ENCODE results near the gene MBD5. TPM values are rescaled to one million over a fixed set of nuclear protein-coding genes. Genes with fewer than 3 reads are reported as not detected.

MBD5 gene
- polyA plus RNA-seq, 2 of the 4 experiments (the other 2 are of a cell fraction), result 5.4 to 24.1 TPM

- DNase-seq (ENCODE audit: low read depth in 1 of 2, low spot score in 1 of 2) (no peak), FAIRE-seq (no peak), ATAC-seq (no peak)
- no peak for TF ChIP-seq CBX8 (IDR thresholded peaks at IDR 0.05)
- no peak for TF ChIP-seq NR3C1 (IDR thresholded peaks at IDR 0.05)
- no peak for TF ChIP-seq E2F6 (IDR thresholded peaks at IDR 0.05; ENCODE audit: borderline replicate concordance, low read depth)
- no peak for TF ChIP-seq PBX3 (IDR thresholded peaks at IDR 0.05)
- TF ChIP-seq MAZ (IDR thresholded peaks at IDR 0.05; ENCODE audit: borderline replicate concordance, low read depth, low read length), result no peak
- TF ChIP-seq HOXB13 (CRISPR knock-in tag; IDR thresholded peaks at IDR 0.05; ENCODE audit: low read depth), result no peak
- TF ChIP-seq HEYL (CRISPR knock-in tag; IDR thresholded peaks at IDR 0.05), result no peak
- TF ChIP-seq CHD4 (IDR thresholded peaks at IDR 0.05; ENCODE audit: borderline replicate concordance), result no peak
- TF ChIP-seq JUNB (IDR thresholded peaks at IDR 0.05), result no peak
- no peak for TF ChIP-seq RCOR1 (IDR thresholded peaks at IDR 0.05; ENCODE audit: low read depth, low read length)
- TF ChIP-seq GATA3 (IDR thresholded peaks at IDR 0.05; ENCODE audit: borderline replicate concordance), result no peak
- no peak for TF ChIP-seq NFE2L2 (conservative IDR thresholded peaks at IDR 0.05; ENCODE audit: low read length)
- TF ChIP-seq HMGXB4 (CRISPR knock-in tag; IDR thresholded peaks at IDR 0.05; ENCODE audit: borderline replicate concordance), result no peak
- Histone ChIP-seq H3K9me3 (peaks cover 8% of the 10 kb centered on the region; the same call in 1 of the 3 replicates), H3K4me1 (no peaks in the 10 kb centered on the region), H3K27ac (no peak overlapping the region), H3K4me3 (no peak overlapping the region), H3K4me2 (no peak overlapping the region)
- ChIA-PET CTCF (no interaction called here), POLR2A (no interaction called here)
- 88% methylated on average over 4 of the region's 4 CpGs for WGBS (ENCODE audit: missing lambda C conversion rate)
Measured at GRCh38 chr2:147998203-147998602, 22.7 kb upstream of the MBD5 start.

GRCh38 chr2:147999126-147999525, 21.8 kb upstream of the MBD5 start:
- Histone ChIP-seq H3K4me1 (no peaks in the 10 kb centered on the region), H3K4me2 (no peak overlapping the region), H3K4me3 (no peak overlapping the region), H3K27ac (no peak overlapping the region), H3K9me3 (peaks cover 8% of the 10 kb centered on the region; the same call in 1 of the 3 replicates)
- POLR2A ChIA-PET, result no interaction called here
- ATAC-seq, result no peak
- DNase-seq (ENCODE audit: low read depth in 1 of 2, low spot score in 1 of 2), result no peak
- FAIRE-seq, result no peak
- 71% methylated on average over 2 of the region's 2 CpGs for WGBS (ENCODE audit: missing lambda C conversion rate)
- CTCF ChIA-PET, result no interaction called here
- TF ChIP-seq BCL3 (IDR thresholded peaks at IDR 0.05), result no peak
- TF ChIP-seq CBX8 (IDR thresholded peaks at IDR 0.05), result no peak
- TF ChIP-seq MAX (IDR thresholded peaks at IDR 0.05), result no peak
- no peak for TF ChIP-seq EHMT2 (IDR thresholded peaks at IDR 0.05; ENCODE audit: low read depth)
- no peak for TF ChIP-seq FOSL2 (IDR thresholded peaks at IDR 0.05)
- no peak for TF ChIP-seq FOSL2 (CRISPR knock-in tag; IDR thresholded peaks at IDR 0.05)
- TF ChIP-seq RARB (CRISPR knock-in tag; IDR thresholded peaks at IDR 0.05), result no peak
- TF ChIP-seq SREBF2 (IDR thresholded peaks at IDR 0.05), result no peak
- no peak for TF ChIP-seq CTCF (IDR thresholded peaks at IDR 0.05)
- no peak for TF ChIP-seq GATA3 (IDR thresholded peaks at IDR 0.05; ENCODE audit: borderline replicate concordance)
- no peak for TF ChIP-seq BHLHE40 (IDR thresholded peaks at IDR 0.05; ENCODE audit: low read depth, low read length)
- no peak for TF ChIP-seq RAD21 (conservative IDR thresholded peaks at IDR 0.05 in 1 of 2, IDR thresholded peaks at IDR 0.05 in 1 of 2)
- TF ChIP-seq FOSB (CRISPR knock-in tag; IDR thresholded peaks at IDR 0.05), result no peak
- TF ChIP-seq KDM1A (IDR thresholded peaks at IDR 0.05; ENCODE audit: low read depth), result no peak
- TF ChIP-seq REST (IDR thresholded peaks at IDR 0.05), result no peak
- TF ChIP-seq HMGXB4 (CRISPR knock-in tag; IDR thresholded peaks at IDR 0.05; ENCODE audit: borderline replicate concordance), result no peak

Data from A549 (cell line).